Mesenchymal stem cell (in vitro differentiated cells and primary cell): Measurements from ENCODE around the gene ROCK2.

Source experiments
- DNase-seq: peaks from one replicate; pipeline ENCODE4 v3.0.0-alpha.2; 2013
- H2AFZ ChIP-seq: one replicate; pipeline ENCODE4 v1.6.1; 2013; ENCODE audit warnings: low read depth, mild to moderate bottlenecking, control low read depth, inconsistent platforms, low read length, moderate library complexity
- H2AK5ac ChIP-seq: 2 replicates; pipeline ENCODE4 v1.6.1; 2013; ENCODE audit warnings: low read length, moderate library complexity, mild to moderate bottlenecking, inconsistent platforms; ENCODE audit not compliant: severe bottlenecking
- H2BK120ac ChIP-seq: one replicate; pipeline ENCODE4 v1.6.1; 2013; ENCODE audit warnings: low read depth, mild to moderate bottlenecking, inconsistent platforms, low read length, moderate library complexity
- H2BK12ac ChIP-seq, 2 experiments: one replicate each; pipeline ENCODE4 v1.6.1; 2013; ENCODE audit warnings: inconsistent platforms in 2 of 2, low read length in 2 of 2, mild to moderate bottlenecking in 2 of 2, moderate library complexity in 2 of 2, control low read depth in 1 of 2
- H2BK15ac ChIP-seq: one replicate; pipeline ENCODE4 v1.6.1; 2013; ENCODE audit warnings: mild to moderate bottlenecking, low read depth, inconsistent platforms; ENCODE audit not compliant: poor library complexity, severe bottlenecking
- H2BK5ac ChIP-seq: 2 replicates; pipeline ENCODE4 v1.6.1; 2013; ENCODE audit warnings: low read depth, mild to moderate bottlenecking, low read length, control low read depth, inconsistent platforms; ENCODE audit not compliant: poor library complexity, severe bottlenecking
- H3K14ac ChIP-seq, 2 experiments: one replicate each; pipeline ENCODE4 v1.6.1; 2013; ENCODE audit warnings: inconsistent platforms in 2 of 2, low read length in 2 of 2, control low read depth in 1 of 2, mild to moderate bottlenecking in 1 of 2, moderate library complexity in 1 of 2
- H3K18ac ChIP-seq, 2 experiments: one replicate each; pipeline ENCODE4 v1.6.1; 2013; ENCODE audit warnings: inconsistent platforms in 2 of 2, low read length in 2 of 2, control low read depth in 1 of 2, low read depth in 1 of 2, mild to moderate bottlenecking in 1 of 2
- H3K23ac ChIP-seq, 2 experiments: one replicate each; pipeline ENCODE4 v1.6.1; 2013; ENCODE audit warnings: inconsistent platforms in 2 of 2, low read length in 2 of 2, mild to moderate bottlenecking in 2 of 2, moderate library complexity in 2 of 2, control low read depth in 1 of 2
- H3K27ac ChIP-seq: 2 replicates; pipeline ENCODE4 v1.5.1; 2013; ENCODE audit warnings: mild to moderate bottlenecking, moderate library complexity, low read length, control low read depth, inconsistent platforms; ENCODE audit not compliant: poor library complexity, severe bottlenecking
- H3K27me3 ChIP-seq, 2 experiments: 2 replicates each; pipeline versions ENCODE4 v1.6.1 to v1.7.0; 2013; ENCODE audit warnings: low read length in 2 of 2, mild to moderate bottlenecking in 2 of 2, moderate library complexity in 2 of 2, control low read depth in 1 of 2, inconsistent platforms in 1 of 2; ENCODE audit not compliant: control insufficient read depth in 1 of 2, insufficient read depth in 1 of 2
- H3K36me3 ChIP-seq, 2 experiments: 2 replicates each; pipeline versions ENCODE4 v1.6.1 to v1.7.0; 2013; ENCODE audit warnings: low read length in 2 of 2, control low read depth in 1 of 2, inconsistent platforms in 1 of 2, low read depth in 1 of 2, mild to moderate bottlenecking in 1 of 2; ENCODE audit not compliant: insufficient read depth in 2 of 2, control insufficient read depth in 1 of 2
- H3K4ac ChIP-seq, 2 experiments: one replicate each; pipeline ENCODE4 v1.6.1; 2013; ENCODE audit warnings: inconsistent platforms in 2 of 2, low read length in 2 of 2, mild to moderate bottlenecking in 2 of 2, moderate library complexity in 2 of 2, control low read depth in 1 of 2, low read depth in 1 of 2
- H3K4me1 ChIP-seq: 2 replicates; pipeline ENCODE4 v1.6.1; 2013; ENCODE audit warnings: low read depth, low read length, control low read depth; ENCODE audit not compliant: control insufficient read depth, insufficient read depth
- H3K4me2 ChIP-seq: 2 replicates; pipeline ENCODE4 v1.6.1; 2013; ENCODE audit warnings: low read length, mild to moderate bottlenecking, inconsistent platforms; ENCODE audit not compliant: poor library complexity, severe bottlenecking
- H3K4me3 ChIP-seq, 2 experiments: 2 replicates each; pipeline versions ENCODE4 v1.5.1 to v1.7.0; 2013; ENCODE audit warnings: low read length in 2 of 2, mild to moderate bottlenecking in 2 of 2, control low read depth in 1 of 2, low read depth in 1 of 2; ENCODE audit not compliant: insufficient read depth in 1 of 2
- H3K79me1 ChIP-seq: replicated peaks from 2 replicates; pipeline ENCODE4 v1.6.1; 2013; ENCODE audit warnings: mild to moderate bottlenecking, control low read depth, low read length, inconsistent platforms; ENCODE audit not compliant: poor library complexity, severe bottlenecking
- H3K9ac ChIP-seq: 2 replicates; pipeline ENCODE4 v1.7.0; 2013; ENCODE audit warnings: mild to moderate bottlenecking, low read length, moderate library complexity
- H3K9me3 ChIP-seq: 2 replicates; pipeline ENCODE4 v1.7.0; 2013; ENCODE audit warnings: mild to moderate bottlenecking, low read length; ENCODE audit not compliant: control insufficient read depth
- H4K8ac ChIP-seq: one replicate; pipeline ENCODE4 v1.6.1; 2013; ENCODE audit warnings: inconsistent platforms, mild to moderate bottlenecking, low read length, moderate library complexity
- H4K91ac ChIP-seq: one replicate; pipeline ENCODE4 v1.6.1; 2013; ENCODE audit warnings: mild to moderate bottlenecking, low read length, inconsistent platforms
- WGBS: methylation state at CpG from one replicate; pipeline ENCODE4 v1.1.7; 2013; ENCODE audit warnings: mixed read lengths; 5-methylcytosine and 5-hydroxymethylcytosine counted together

ROCK2 gene

GRCh38 chr2:11296401-11296800, 48.0 kb downstream of the ROCK2 start:
- Histone ChIP-seq H2BK15ac (no peak overlapping the region), H3K4me3 (no peak overlapping the region), H3K36me3 (no peaks in the 10 kb centered on the region), H3K79me1 (peaks cover 5% of the 10 kb centered on the region), H2BK120ac (no peak overlapping the region), H3K27me3 (no peaks in the 10 kb centered on the region), H3K18ac (no peak overlapping the region), H3K4me2 (no peak overlapping the region), H4K91ac (no peak overlapping the region), H3K23ac (no peak overlapping the region), H3K27ac (no peak overlapping the region), H2AFZ (no peak overlapping the region), H3K14ac (no peak overlapping the region), H2BK12ac (no peak overlapping the region), H4K8ac (no peak overlapping the region), H3K9ac (no peak overlapping the region), H2AK5ac (no peak overlapping the region), H3K4ac (no peak overlapping the region), H2BK5ac (no peak overlapping the region), H3K9me3 (no peaks in the 10 kb centered on the region), H3K4me1 (peaks cover 1% of the 10 kb centered on the region)
- 92% methylated on average over 2 of the region's 2 CpGs for WGBS
- no peak for DNase-seq

- H3K27me3 ChIP-seq = no peaks in the 10 kb centered on the region
- no peak overlapping the region for H3K4ac ChIP-seq
- H3K4me1 ChIP-seq = peaks cover 1% of the 10 kb centered on the region
- no peak overlapping the region for H2AK5ac ChIP-seq
- no peak overlapping the region for H3K27ac ChIP-seq
- H3K79me1 ChIP-seq = peaks cover 7% of the 10 kb centered on the region
- H3K9me3 ChIP-seq = no peaks in the 10 kb centered on the region
- H3K4me2 ChIP-seq = no peak overlapping the region
- H4K8ac ChIP-seq = no peak overlapping the region
- no peak overlapping the region for H2AFZ ChIP-seq
- H2BK15ac ChIP-seq = no peak overlapping the region
- H3K9ac ChIP-seq = no peak overlapping the region
- no peak overlapping the region for H4K91ac ChIP-seq
- 69% methylated on average over 2 of the region's 3 CpGs for WGBS
- no peak overlapping the region for H3K18ac ChIP-seq
- peak; percentile 53 for DNase-seq
- no peak overlapping the region for H2BK120ac ChIP-seq
- H3K14ac ChIP-seq = no peak overlapping the region
- no peak overlapping the region for H2BK5ac ChIP-seq
- H3K23ac ChIP-seq = no peak overlapping the region
- H2BK12ac ChIP-seq = no peak overlapping the region
- no peaks in the 10 kb centered on the region for H3K36me3 ChIP-seq
- no peak overlapping the region for H3K4me3 ChIP-seq
Measured at GRCh38 chr2:11292464-11293255, 51.8 kb downstream of the ROCK2 start.

GRCh38 chr2:11290713-11291112, 53.7 kb downstream of the ROCK2 start:
- DNase-seq = no peak
- Histone ChIP-seq H2BK5ac (no peak overlapping the region), H3K36me3 (peaks cover 0 to 2% of the 10 kb centered on the region in 2 experiments), H3K23ac (no peak overlapping the region), H3K4me1 (peaks cover 1% of the 10 kb centered on the region), H3K4me2 (no peak overlapping the region), H4K91ac (no peak overlapping the region), H3K18ac (no peak overlapping the region), H3K9ac (no peak overlapping the region), H3K14ac (no peak overlapping the region), H2BK120ac (no peak overlapping the region), H3K27me3 (no peaks in the 10 kb centered on the region), H3K9me3 (no peaks in the 10 kb centered on the region), H3K27ac (no peak overlapping the region), H2BK12ac (peak overlapping the region in 1 of 2 experiments; percentile 39), H3K79me1 (peaks cover 9% of the 10 kb centered on the region), H2AFZ (no peak overlapping the region), H3K4me3 (no peak overlapping the region), H4K8ac (no peak overlapping the region), H3K4ac (no peak overlapping the region), H2AK5ac (no peak overlapping the region), H2BK15ac (no peak overlapping the region)
- 94% methylated on average over 4 of the region's 4 CpGs for WGBS

- H3K79me1 ChIP-seq = peaks cover 12% of the 10 kb centered on the region
- no peaks in the 10 kb centered on the region for H3K9me3 ChIP-seq
- H3K9ac ChIP-seq = no peak overlapping the region
- H3K27ac ChIP-seq = no peak overlapping the region
- H2BK5ac ChIP-seq = no peak overlapping the region
- H3K4me2 ChIP-seq = no peak overlapping the region
- H2BK120ac ChIP-seq = no peak overlapping the region
- DNase-seq = no peak
- no peaks in the 10 kb centered on the region for H3K27me3 ChIP-seq
- 95% methylated on average over 2 of the region's 3 CpGs for WGBS
- peaks cover 1% of the 10 kb centered on the region for H3K4me1 ChIP-seq
- H3K4ac ChIP-seq = no peak overlapping the region
- no peak overlapping the region for H4K8ac ChIP-seq
- peaks cover 4 to 7% of the 10 kb centered on the region in 2 experiments for H3K36me3 ChIP-seq
- no peak overlapping the region for H2BK12ac ChIP-seq
- no peak overlapping the region for H3K18ac ChIP-seq
- no peak overlapping the region for H2AK5ac ChIP-seq
- no peak overlapping the region for H4K91ac ChIP-seq
- no peak overlapping the region for H3K4me3 ChIP-seq
- H2BK15ac ChIP-seq = no peak overlapping the region
- no peak overlapping the region for H3K14ac ChIP-seq
- no peak overlapping the region for H3K23ac ChIP-seq
- no peak overlapping the region for H2AFZ ChIP-seq
Measured at GRCh38 chr2:11290211-11290610, 54.2 kb downstream of the ROCK2 start.
